Stomach smooth muscle (tissue), 2 donors: ENCODE measurements around the gene SH3TC1.

Experiments used
- H3K27ac ChIP-seq: one replicate; pipeline ENCODE4 v1.7.0; 2013; ENCODE audit warnings: mild to moderate bottlenecking, low read length, inconsistent platforms
- H3K27me3 ChIP-seq, 2 donors: one replicate each; pipeline ENCODE4 v1.7.0; 2013; ENCODE audit warnings: low read length in 2 of 2; ENCODE audit not compliant: insufficient read depth in 2 of 2, control insufficient read depth in 1 of 2
- H3K36me3 ChIP-seq, 2 donors: one replicate each; pipeline ENCODE4 v1.7.0; 2013; ENCODE audit warnings: low read length in 2 of 2; ENCODE audit not compliant: control insufficient read depth in 2 of 2, insufficient read depth in 2 of 2
- H3K4me1 ChIP-seq: one replicate; pipeline ENCODE4 v1.7.0; 2013; ENCODE audit warnings: low read length; ENCODE audit not compliant: control insufficient read depth, insufficient read depth
- H3K4me3 ChIP-seq, 2 donors: one replicate each; pipeline ENCODE4 v1.7.0; 2013; ENCODE audit warnings: low read length in 2 of 2
- H3K9ac ChIP-seq, 2 donors: one replicate each; pipeline ENCODE4 v1.7.0; 2013; ENCODE audit warnings: low read length in 2 of 2, mild to moderate bottlenecking in 1 of 2
- H3K9me3 ChIP-seq, 2 donors: one replicate each; pipeline ENCODE4 v1.7.0; 2013; ENCODE audit warnings: low read length in 2 of 2; ENCODE audit not compliant: control insufficient read depth in 2 of 2
- donor health status: healthy.
- donor health status: Pancreatic carcinoma.

Gene SH3TC1

DNA sequence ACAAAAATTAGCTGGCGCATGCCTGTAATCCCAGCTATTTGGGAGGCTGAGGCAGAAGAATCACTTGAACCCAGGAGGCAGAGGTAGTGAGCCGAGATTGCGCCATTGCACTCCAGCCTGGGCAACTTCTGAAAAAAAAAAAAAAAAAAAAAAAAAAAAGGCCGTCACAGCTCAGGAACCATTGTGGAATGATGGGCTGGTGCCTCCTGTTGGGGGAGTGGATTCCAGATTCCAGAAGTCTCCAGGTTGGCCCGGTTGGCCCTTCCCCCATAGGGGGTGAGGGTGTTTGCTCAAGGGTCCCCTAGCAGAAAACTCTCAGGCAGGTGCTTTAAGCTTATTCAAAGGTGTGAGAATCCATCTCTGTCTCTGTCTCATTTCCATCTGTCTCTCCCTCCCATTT is 11.5 kb downstream of the SH3TC1 start:
- Histone ChIP-seq H3K36me3 (no peaks in the 10 kb centered on the region), H3K4me3 (no peak overlapping the region), H3K9ac (no peak overlapping the region), H3K4me1 (no peaks in the 10 kb centered on the region), H3K27me3 (peaks cover 0 to 3% of the 10 kb centered on the region in 2 donors), H3K27ac (no peak overlapping the region), H3K9me3 (no peaks in the 10 kb centered on the region)

DNA sequence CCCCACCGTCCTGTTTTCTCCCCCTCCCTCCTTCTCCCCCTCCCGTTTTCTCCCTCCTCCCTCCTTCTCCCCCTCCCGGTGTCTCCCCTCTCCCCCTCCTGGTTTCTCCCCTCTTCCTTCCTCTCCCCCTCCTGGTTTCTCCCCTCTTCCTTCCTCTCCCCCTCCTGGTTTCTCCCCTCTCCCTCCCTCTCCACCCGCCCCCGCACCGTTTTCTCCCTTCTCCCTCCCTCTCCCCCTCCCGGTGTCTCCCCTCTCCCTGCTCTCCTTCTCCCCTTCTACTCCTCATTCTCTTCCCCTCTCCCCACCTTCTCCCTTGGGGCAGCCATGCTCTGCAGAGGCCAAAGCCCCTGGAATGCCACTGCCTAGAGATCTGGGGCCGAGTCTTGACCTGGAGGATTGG is 12.2 kb downstream of the SH3TC1 start:
- no peaks in the 10 kb centered on the region for H3K4me1 ChIP-seq
- H3K4me3 ChIP-seq: no peak overlapping the region
- H3K27me3 ChIP-seq: peaks cover 0 to 3% of the 10 kb centered on the region in 2 donors
- H3K36me3 ChIP-seq: no peaks in the 10 kb centered on the region
- H3K27ac ChIP-seq: no peak overlapping the region
- no peak overlapping the region for H3K9ac ChIP-seq
- H3K9me3 ChIP-seq: no peaks in the 10 kb centered on the region

GRCh38 chr4:8211737-8212581 is 12.9 kb downstream of the SH3TC1 start:
- Histone ChIP-seq H3K4me3 (no peak overlapping the region), H3K36me3 (no peaks in the 10 kb centered on the region), H3K9me3 (no peaks in the 10 kb centered on the region), H3K9ac (no peak overlapping the region), H3K27ac (no peak overlapping the region), H3K27me3 (peaks cover 0 to 3% of the 10 kb centered on the region in 2 donors), H3K4me1 (no peaks in the 10 kb centered on the region)

GRCh38 chr4:8212622-8213021 is 13.5 kb downstream of the SH3TC1 start:
- Histone ChIP-seq H3K4me1 (no peaks in the 10 kb centered on the region), H3K9ac (no peak overlapping the region), H3K27me3 (peaks cover 0 to 3% of the 10 kb centered on the region in 2 donors), H3K4me3 (no peak overlapping the region), H3K27ac (no peak overlapping the region), H3K36me3 (no peaks in the 10 kb centered on the region), H3K9me3 (no peaks in the 10 kb centered on the region)

DNA sequence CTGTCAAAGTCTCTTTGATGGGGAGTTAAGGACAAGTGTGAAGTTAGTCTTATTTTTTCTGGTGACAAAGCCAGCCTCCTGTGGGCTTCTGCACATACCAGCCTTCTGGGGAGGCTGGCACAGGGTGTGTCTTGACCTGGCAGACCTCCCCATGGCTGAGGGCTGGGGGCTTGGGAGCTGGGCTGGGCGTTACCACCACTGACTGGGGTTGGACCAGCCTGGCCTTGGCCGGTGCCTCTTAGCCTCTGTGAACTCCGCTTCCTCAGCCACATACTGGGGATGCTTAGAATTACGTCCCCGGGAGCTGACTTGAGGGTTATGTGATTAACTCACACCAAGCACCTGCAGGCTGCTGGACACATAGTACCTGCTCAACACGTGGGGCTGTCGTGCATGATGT is 14.0 kb downstream of the SH3TC1 start:
- Histone ChIP-seq H3K36me3 (no peaks in the 10 kb centered on the region), H3K4me3 (no peak overlapping the region), H3K9me3 (no peaks in the 10 kb centered on the region), H3K4me1 (no peaks in the 10 kb centered on the region), H3K27ac (no peak overlapping the region), H3K9ac (no peak overlapping the region), H3K27me3 (peaks cover 0 to 3% of the 10 kb centered on the region in 2 donors)

- no peak overlapping the region for H3K27ac ChIP-seq
- no peaks in the 10 kb centered on the region for H3K36me3 ChIP-seq
- H3K27me3 ChIP-seq: no peaks in the 10 kb centered on the region
- no peaks in the 10 kb centered on the region for H3K4me1 ChIP-seq
- no peak overlapping the region for H3K9ac ChIP-seq
- no peak overlapping the region for H3K4me3 ChIP-seq
- no peaks in the 10 kb centered on the region for H3K9me3 ChIP-seq
Measured at GRCh38 chr4:8214136-8214535, 15.0 kb downstream of the SH3TC1 start.

DNA sequence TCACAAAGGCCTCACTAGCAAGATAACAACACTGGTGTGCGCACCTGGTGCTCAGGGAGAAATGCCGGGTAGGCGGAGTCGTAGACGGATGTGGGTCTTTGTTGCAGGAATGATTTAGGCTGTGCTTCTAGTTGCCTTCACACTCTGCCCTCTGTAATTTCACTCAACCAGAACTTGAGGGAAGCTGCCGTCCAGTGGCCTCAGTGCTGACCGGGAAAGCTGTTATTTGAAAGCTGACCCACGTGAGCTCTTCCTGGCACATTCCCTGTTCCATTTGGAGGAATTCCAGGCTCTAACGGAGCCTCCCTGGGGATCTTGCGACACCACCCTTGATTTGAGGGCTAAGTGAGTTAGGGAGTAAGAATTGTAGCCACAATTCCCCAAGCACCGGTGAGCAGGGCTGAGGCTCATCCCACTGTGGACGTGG is 15.9 kb downstream of the SH3TC1 start:
- no peaks in the 10 kb centered on the region for H3K27me3 ChIP-seq
- H3K4me3 ChIP-seq: no peak overlapping the region
- no peaks in the 10 kb centered on the region for H3K9me3 ChIP-seq
- no peak overlapping the region for H3K9ac ChIP-seq
- no peak overlapping the region for H3K27ac ChIP-seq
- no peaks in the 10 kb centered on the region for H3K36me3 ChIP-seq
- H3K4me1 ChIP-seq: no peaks in the 10 kb centered on the region

DNA sequence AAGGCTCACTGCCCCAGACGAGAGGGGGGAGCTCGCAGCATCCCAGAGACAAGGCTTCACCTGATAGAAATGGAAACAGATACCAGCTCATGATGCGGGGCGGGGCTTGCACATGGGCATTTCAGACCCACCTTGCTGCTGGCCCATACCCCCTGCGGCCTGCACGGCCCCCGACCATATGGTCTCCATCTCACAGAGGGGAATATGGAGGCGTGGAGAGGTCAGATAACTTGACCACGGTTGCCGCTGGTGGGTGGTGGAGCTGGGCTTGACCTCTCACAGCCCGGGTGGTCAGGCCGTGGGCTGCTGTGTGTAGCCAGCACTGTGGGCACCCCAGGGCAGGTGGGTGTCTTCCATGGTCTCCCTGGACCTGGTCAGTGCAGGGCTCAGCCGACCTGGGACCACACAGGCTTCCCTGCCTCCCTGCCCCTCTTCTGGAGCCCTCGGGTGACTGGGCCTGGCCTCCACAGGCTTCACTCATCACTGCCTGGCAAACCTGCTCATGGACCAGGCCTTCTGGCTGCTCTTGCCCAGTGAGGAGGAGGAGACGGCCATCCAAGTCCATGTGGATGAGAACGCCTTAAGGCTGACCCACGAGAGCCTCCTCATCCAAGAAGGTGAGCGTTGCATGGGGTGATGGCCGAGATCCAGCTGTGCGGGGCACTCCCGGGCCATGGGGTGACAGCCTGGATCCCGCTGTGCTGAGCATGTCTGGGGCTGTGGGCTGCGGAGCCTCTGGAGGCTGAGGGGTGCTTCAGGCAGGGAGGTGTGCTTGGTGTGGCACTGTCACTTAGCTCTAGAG is 16.8 kb downstream of the SH3TC1 start:
- Histone ChIP-seq H3K27ac (no peak overlapping the region), H3K9me3 (peaks cover under 1% of the 10 kb centered on the region in 2 donors), H3K4me1 (no peaks in the 10 kb centered on the region), H3K4me3 (no peak overlapping the region), H3K9ac (no peak overlapping the region), H3K27me3 (no peaks in the 10 kb centered on the region), H3K36me3 (no peaks in the 10 kb centered on the region)

GRCh38 chr4:8216443-8217245 is 17.6 kb downstream of the SH3TC1 start:
- Histone ChIP-seq H3K36me3 (no peaks in the 10 kb centered on the region), H3K9ac (no peak overlapping the region), H3K4me3 (no peak overlapping the region), H3K27ac (no peak overlapping the region), H3K4me1 (no peaks in the 10 kb centered on the region), H3K27me3 (no peaks in the 10 kb centered on the region), H3K9me3 (peaks cover 3% of the 10 kb centered on the region in 2 donors)

DNA sequence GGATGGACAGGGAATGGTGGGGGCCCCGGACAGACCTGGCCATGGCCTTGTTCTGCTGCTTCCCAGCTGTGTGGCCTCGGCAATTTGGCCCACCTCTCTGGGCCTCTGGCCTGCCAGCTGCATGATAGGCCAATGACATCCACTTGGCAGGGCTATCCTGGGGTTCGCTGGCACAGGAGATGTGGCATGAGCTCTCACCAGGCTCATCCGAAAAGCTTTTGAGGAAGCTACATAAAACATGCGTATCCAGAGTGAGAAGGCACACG is 18.1 kb downstream of the SH3TC1 start:
- no peaks in the 10 kb centered on the region for H3K4me1 ChIP-seq
- no peak overlapping the region for H3K27ac ChIP-seq
- no peak overlapping the region for H3K4me3 ChIP-seq
- H3K9me3 ChIP-seq: peaks cover 3% of the 10 kb centered on the region in 2 donors
- no peaks in the 10 kb centered on the region for H3K36me3 ChIP-seq
- H3K27me3 ChIP-seq: no peaks in the 10 kb centered on the region
- H3K9ac ChIP-seq: no peak overlapping the region
